H9 (cell line): ENCODE results near the gene RINL. TPM values are rescaled to one million over a fixed set of nuclear protein-coding genes. Genes with fewer than 3 reads are reported as not detected.

Experiments used
- DNase-seq: peaks from one replicate; pipeline ENCODE4 v3.0.0-alpha.2; 2017
- H2AFZ ChIP-seq: one replicate; pipeline ENCODE4 v1.6.1; 2013; ENCODE audit warnings: mild to moderate bottlenecking, low read length, control low read depth, moderate library complexity
- H2AK5ac ChIP-seq: 2 replicates; pipeline ENCODE4 v1.6.1; 2013; ENCODE audit warnings: low read length, control low read depth, mixed read lengths; ENCODE audit not compliant: insufficient read length
- H2BK120ac ChIP-seq: one replicate; pipeline ENCODE4 v1.6.1; 2013; ENCODE audit warnings: low read depth, mild to moderate bottlenecking, low read length, control low read depth, inconsistent platforms; ENCODE audit not compliant: poor library complexity, severe bottlenecking
- H2BK12ac ChIP-seq: 2 replicates; pipeline ENCODE4 v1.6.1; 2013; ENCODE audit warnings: low read length, control low read depth, mixed read lengths, low read depth; ENCODE audit not compliant: insufficient read length
- H2BK15ac ChIP-seq: 2 replicates; pipeline ENCODE4 v1.6.1; 2013; ENCODE audit warnings: low read depth, low read length, control low read depth
- H2BK20ac ChIP-seq: one replicate; pipeline ENCODE4 v1.6.1; 2013; ENCODE audit warnings: low read depth, mild to moderate bottlenecking, low read length, control low read depth, inconsistent platforms; ENCODE audit not compliant: poor library complexity, severe bottlenecking
- H2BK5ac ChIP-seq: 2 replicates; pipeline ENCODE4 v1.6.1; 2013; ENCODE audit warnings: low read length, control low read depth, mixed read lengths; ENCODE audit not compliant: insufficient read length
- H3K14ac ChIP-seq: 2 replicates; pipeline ENCODE4 v1.6.1; 2013; ENCODE audit warnings: low read length, control low read depth; ENCODE audit not compliant: insufficient read depth
- H3K18ac ChIP-seq: 2 replicates; pipeline ENCODE4 v1.6.1; 2013; ENCODE audit warnings: low read depth, mild to moderate bottlenecking, mixed read lengths, low read length, control low read depth; ENCODE audit not compliant: insufficient read length
- H3K23ac ChIP-seq: 2 replicates; pipeline ENCODE4 v1.6.1; 2013; ENCODE audit warnings: low read length, control low read depth, mixed read lengths, low read depth; ENCODE audit not compliant: insufficient read length
- H3K23me2 ChIP-seq: 2 replicates; pipeline ENCODE4 v1.6.1; 2013; ENCODE audit warnings: low read depth, mild to moderate bottlenecking, mixed read lengths, low read length, control low read depth; ENCODE audit not compliant: insufficient read length, poor library complexity, severe bottlenecking
- H3K27ac ChIP-seq: 2 replicates; pipeline ENCODE4 v1.5.1; 2013; ENCODE audit warnings: low read length, control low read depth, mixed read lengths, low read depth; ENCODE audit not compliant: insufficient read length
- H3K27me3 ChIP-seq: 2 replicates; pipeline ENCODE4 v1.6.1; 2013; ENCODE audit warnings: low read length, control low read depth, inconsistent platforms; ENCODE audit not compliant: insufficient read depth
- H3K4ac ChIP-seq: 2 replicates; pipeline ENCODE4 v1.6.1; 2013; ENCODE audit warnings: low read depth, mild to moderate bottlenecking, control low read depth, inconsistent platforms, low read length, moderate library complexity
- H3K4me1 ChIP-seq: 2 replicates; pipeline ENCODE4 v1.6.1; 2013; ENCODE audit warnings: low read length, control low read depth, inconsistent platforms; ENCODE audit not compliant: insufficient read depth
- H3K4me2 ChIP-seq: 2 replicates; pipeline ENCODE4 v1.6.1; 2013; ENCODE audit warnings: low read length, control low read depth, mixed read lengths; ENCODE audit not compliant: insufficient read length, insufficient read depth
- H3K56ac ChIP-seq: 2 replicates; pipeline ENCODE4 v1.6.1; 2013; ENCODE audit warnings: low read depth, mild to moderate bottlenecking, mixed read lengths, low read length, control low read depth; ENCODE audit not compliant: insufficient read length
- H3K79me1 ChIP-seq: 2 replicates; pipeline ENCODE4 v1.6.1; 2013; ENCODE audit warnings: low read depth, mild to moderate bottlenecking, moderate library complexity, low read length, control low read depth, inconsistent platforms; ENCODE audit not compliant: insufficient read depth, poor library complexity, severe bottlenecking
- H3K79me2 ChIP-seq: 2 replicates; pipeline ENCODE4 v1.6.1; 2013; ENCODE audit warnings: low read length, control low read depth, inconsistent platforms; ENCODE audit not compliant: insufficient read depth
- H3K9ac ChIP-seq: 2 replicates; pipeline ENCODE4 v1.6.1; 2013; ENCODE audit warnings: low read length, control low read depth, mixed read lengths; ENCODE audit not compliant: insufficient read length; ENCODE audit errors: extremely low read depth
- H3K9me3 ChIP-seq: one replicate; pipeline ENCODE4 v1.6.1; 2013; ENCODE audit warnings: low read depth, low read length, inconsistent platforms; ENCODE audit not compliant: control insufficient read depth
- H3T11ph ChIP-seq: one replicate; pipeline ENCODE4 v1.6.1; 2013; ENCODE audit warnings: mild to moderate bottlenecking, low read length, control low read depth, inconsistent platforms
- H4K20me1 ChIP-seq: one replicate; pipeline ENCODE4 v1.6.1; 2013; ENCODE audit not compliant: control insufficient read depth, insufficient read length, insufficient read depth
- H4K5ac ChIP-seq: 2 replicates; pipeline ENCODE4 v1.6.1; 2013; ENCODE audit warnings: low read depth, mild to moderate bottlenecking, mixed read lengths, low read length, control low read depth; ENCODE audit not compliant: insufficient read length
- H4K8ac ChIP-seq: replicated peaks from 2 replicates; pipeline ENCODE4 v1.6.1; 2013; ENCODE audit warnings: low read length, control low read depth, mixed read lengths, low read depth; ENCODE audit not compliant: insufficient read length
- H4K91ac ChIP-seq: 2 replicates; pipeline ENCODE4 v1.6.1; 2013; ENCODE audit warnings: low read depth, mild to moderate bottlenecking, moderate library complexity, mixed read lengths, low read length, control low read depth; ENCODE audit not compliant: insufficient read length
- H3K27ac Mint-ChIP-seq, 3 experiments: 2 replicates in 2 of 3; 3 replicates in 1 of 3; pipeline ENCODE4 v1.8.0; 2020 to 2021; ENCODE audit warnings: mixed read lengths in 3 of 3, mild to moderate bottlenecking in 1 of 3, moderate library complexity in 1 of 3
- H3K27me3 Mint-ChIP-seq: 2 replicates; pipeline ENCODE4 v1.8.0; 2021; ENCODE audit warnings: low read depth, mild to moderate bottlenecking, moderate library complexity, mixed read lengths
- H3K36me3 Mint-ChIP-seq, 3 experiments: 2 replicates in 2 of 3; 3 replicates in 1 of 3; pipeline ENCODE4 v1.8.0; 2020 to 2021; ENCODE audit warnings: low read depth in 3 of 3, mixed read lengths in 3 of 3; ENCODE audit not compliant: insufficient read depth in 1 of 3
- H3K4me1 Mint-ChIP-seq, 2 experiments: 2 replicates each; pipeline ENCODE4 v1.8.0; 2020; ENCODE audit warnings: mixed read lengths in 2 of 2
- H3K4me3 Mint-ChIP-seq, 2 experiments: 2 replicates in 1 of 2; 3 replicates in 1 of 2; pipeline ENCODE4 v1.8.0; 2020 to 2021; ENCODE audit warnings: mild to moderate bottlenecking in 2 of 2, mixed read lengths in 2 of 2, moderate library complexity in 1 of 2
- H3K9me3 Mint-ChIP-seq, 2 experiments: 2 replicates in 1 of 2; 3 replicates in 1 of 2; pipeline ENCODE4 v1.8.0; 2020; ENCODE audit warnings: mild to moderate bottlenecking in 2 of 2, mixed read lengths in 2 of 2, moderate library complexity in 1 of 2
- CTCF ChIP-seq: fragments of 200-600 bp; sonication (generic); conservative IDR thresholded peaks from 3 replicates; pipeline ENCODE4 v1.8.0; 2021; ENCODE audit warnings: antibody characterized with exemption, mild to moderate bottlenecking
- WGBS: extraction: QIAGEN DNeasy Blood & Tissue Kit; methylation state at CpG from one replicate; pipeline ENCODE4 v1.1.7; 2013; ENCODE audit warnings: missing lambda C conversion rate, low lambda C conversion rate, mixed read lengths; ENCODE audit not compliant: insufficient read length; ENCODE audit errors: extremely low coverage; 5-methylcytosine and 5-hydroxymethylcytosine counted together
- total RNA-seq: library from RNA; stranded (reverse); gene quantifications from 2 replicates; pipeline ENCODE4 v1.2.1, GENCODE V29; 2021

The RINL gene
- total RNA-seq, 1 experiment from 2014 or later: 6.4 TPM

GRCh38 chr19:38907670-38908069, 29.6 kb upstream of the RINL start:
- no peak for TF ChIP-seq CTCF
- WGBS: no CpG with 5 or more reads among the region's 12 CpGs

More at GRCh38 chr19:38907670-38908069, 29.6 kb upstream of the RINL start:
- Histone ChIP-seq H2BK120ac (no peak overlapping the region), H3K79me1 (no peaks in the 10 kb centered on the region), H3K56ac (no peak overlapping the region), H3K23me2 (no peaks in the 10 kb centered on the region), H2AK5ac (no peak overlapping the region), H3K4me2 (no peak overlapping the region), H3K4ac (no peak overlapping the region), H3K23ac (no peak overlapping the region), H3K27ac (no peak overlapping the region), H2AFZ (no peak overlapping the region), H3K18ac (no peak overlapping the region), H2BK12ac (no peak overlapping the region), H3K9me3 (no peaks in the 10 kb centered on the region), H2BK5ac (no peak overlapping the region), H2BK15ac (no peak overlapping the region), H3K14ac (no peak overlapping the region), H3K27me3 (no peaks in the 10 kb centered on the region), H3K9ac (no peak overlapping the region), H4K20me1 (no peaks in the 10 kb centered on the region), H4K8ac (no peak overlapping the region), H3K4me1 (no peaks in the 10 kb centered on the region; the same call in 1 of the 2 replicates), H2BK20ac (no peak overlapping the region), H3T11ph (no peak overlapping the region), H4K5ac (no peak overlapping the region), H4K91ac (no peak overlapping the region), H3K79me2 (no peaks in the 10 kb centered on the region)
- H3K4me1 Mint-ChIP-seq: peaks cover 3 to 4% of the 10 kb centered on the region in 2 experiments; a peak in 3 of 4 replicates
- H3K36me3 Mint-ChIP-seq: peaks cover 13 to 33% (median 28%) of the 10 kb centered on the region in 3 experiments; a peak in 6 of 7 replicates
- H3K4me3 Mint-ChIP-seq: no peak overlapping the region; a peak in 1 of 5 replicates
- peak overlapping the region in 2 of 3 experiments; percentile 1 to 53; a peak in 4 of 7 replicates for H3K27ac Mint-ChIP-seq
- H3K9me3 Mint-ChIP-seq: no peaks in the 10 kb centered on the region
- DNase-seq: no peak
- no peaks in the 10 kb centered on the region; the same call in none of the 2 replicates for H3K27me3 Mint-ChIP-seq
